GM12878 (cell line): ENCODE measurements around the gene GUCA2A. TPM values are rescaled to one million over a fixed set of nuclear protein-coding genes. Genes with fewer than 3 reads are reported as not detected.

Source experiments
- ATAC-seq: fragments of 200-7000 bp; cut with Tn5 transposase; 3 replicates; pipeline ENCODE4 v1.9.1; 2020; ENCODE audit warnings: mild to moderate bottlenecking, moderate library complexity
- BruUV-seq: library from RNA; stranded (reverse); fragments of 400-500 nt; replicated peaks from 2 replicates; lab custom pipeline; 2021; lab: Mats Ljungman, UMichigan
- CTCF ChIA-PET: fragments of 300-600 bp; sonication (Branson Sonifier 250); formaldehyde crosslinking; extraction: SDS; loops from one replicate; lab custom pipeline; 2021; ENCODE audit warnings: inconsistent platforms; lab: Yijun Ruan, JAX
- POLR2A ChIA-PET: fragments of 350-600 bp; formaldehyde crosslinking; extraction: SDS; loops from one replicate; lab custom pipeline; 2021; ENCODE audit warnings: inconsistent platforms; lab: Charles Lee
- RAD21 ChIA-PET: fragments of 300-600 bp; sonication (Branson Sonifier 250); formaldehyde crosslinking; loops from one replicate; lab custom pipeline; 2023; ENCODE audit warnings: antibody characterized with exemption; ENCODE audit not compliant: unreplicated experiment; lab: Charles Lee
- SMC1A ChIA-PET: fragments of 300-600 bp; sonication (Branson Sonifier 250); formaldehyde crosslinking; loops from one replicate; lab custom pipeline; 2023; ENCODE audit not compliant: unreplicated experiment, uncharacterized antibody; lab: Charles Lee
- DNase-seq: peaks from one replicate; pipeline ENCODE4 v3.0.0-alpha.2; 2011; ENCODE audit warnings: low read depth, low spot score
- FAIRE-seq: peaks from 3 replicates; lab custom pipeline; 2011; peaks lifted over from hg19 to GRCh38; lab: Jason Lieb, UNC
- H2AFZ ChIP-seq: 2 replicates; pipeline ENCODE4 v1.6.0; 2011; ENCODE audit warnings: low read depth, low read length, control low read depth; ENCODE audit not compliant: control insufficient read depth
- H3K27ac ChIP-seq: 2 replicates; pipeline ENCODE4 v1.5.1; 2011; ENCODE audit warnings: control low read depth; ENCODE audit not compliant: control insufficient read depth, insufficient read depth
- H3K27me3 ChIP-seq, 2 experiments: replicated peaks in 1 of 2; 2 replicates each; pipeline versions ENCODE4 v1.6.0 to v1.6.1; 2011; ENCODE audit warnings: low read length in 1 of 2; ENCODE audit not compliant: control insufficient read depth in 2 of 2, insufficient read depth in 2 of 2
- H3K36me3 ChIP-seq, 2 experiments: 2 replicates each; pipeline ENCODE4 v1.5.1; 2011; ENCODE audit warnings: low read length in 1 of 2; ENCODE audit not compliant: control insufficient read depth in 2 of 2, insufficient read depth in 2 of 2
- H3K4me1 ChIP-seq: 2 replicates; pipeline ENCODE4 v1.6.1; 2011; ENCODE audit warnings: mild to moderate bottlenecking, low read length, moderate library complexity, mixed read lengths; ENCODE audit not compliant: control insufficient read depth, insufficient read depth
- H3K4me2 ChIP-seq: 2 replicates; pipeline ENCODE4 v1.6.0; 2011; ENCODE audit warnings: control low read depth; ENCODE audit not compliant: control insufficient read depth, insufficient read depth
- H3K4me3 ChIP-seq: fragments of 200-600 bp; sonication (generic); 2 replicates; pipeline ENCODE4 v1.5.1; 2016
- H3K79me2 ChIP-seq: 2 replicates; pipeline ENCODE4 v1.6.0; 2011; ENCODE audit warnings: low read length; ENCODE audit not compliant: control insufficient read depth, insufficient read depth
- H3K9ac ChIP-seq: 2 replicates; pipeline ENCODE4 v1.8.0; 2011; ENCODE audit warnings: low read length, control low read depth, mixed read lengths; ENCODE audit not compliant: control insufficient read depth, insufficient read depth
- H3K9me3 ChIP-seq: replicated peaks from 3 replicates; pipeline ENCODE4 v1.5.1; 2011; ENCODE audit warnings: mild to moderate bottlenecking, low read length; ENCODE audit not compliant: control insufficient read depth, insufficient read depth
- H4K20me1 ChIP-seq: 2 replicates; pipeline ENCODE4 v1.6.0; 2011; ENCODE audit not compliant: control insufficient read depth, insufficient read depth
- ASH2L ChIP-seq: fragments of 300-600, 200-600 bp; sonication (generic); IDR thresholded peaks from 2 replicates; pipeline ENCODE4 v1.6.1; 2017; ENCODE audit warnings: low read depth, mild to moderate bottlenecking, borderline replicate concordance
- CBX3 ChIP-seq: fragments of 200-600 bp; sonication (generic); IDR thresholded peaks from 2 replicates; pipeline ENCODE4 v1.6.1; 2016; ENCODE audit warnings: low read depth, borderline replicate concordance
- EED ChIP-seq: sonication (generic); IDR thresholded peaks from 2 replicates; pipeline ENCODE4 v1.6.1; 2016; ENCODE audit warnings: antibody characterized with exemption, low read depth
- IRF4 ChIP-seq: IDR thresholded peaks from 2 replicates; pipeline ENCODE4 v1.6.1; 2011; ENCODE audit warnings: low read depth, low read length
- MEF2B ChIP-seq: fragments of 450-650 bp; IDR thresholded peaks from 2 replicates; pipeline ENCODE4 v1.6.1; 2018; ENCODE audit warnings: mild to moderate bottlenecking, moderate library complexity; ENCODE audit not compliant: partially characterized antibody, poor library complexity, severe bottlenecking
- NFYB ChIP-seq: IDR thresholded peaks from 2 replicates; pipeline ENCODE4 v1.6.1; 2011; ENCODE audit warnings: low read depth, mild to moderate bottlenecking, low read length, improper control_type of control experiment, moderate library complexity; ENCODE audit not compliant: insufficient read depth
- RAD21 ChIP-seq: IDR thresholded peaks from 2 replicates; pipeline ENCODE4 v1.6.1; 2011; ENCODE audit warnings: mild to moderate bottlenecking, low read depth, low read length, moderate library complexity; ENCODE audit not compliant: insufficient read depth
- SMC3 ChIP-seq: IDR thresholded peaks from 2 replicates; pipeline ENCODE4 v1.6.1; 2011; ENCODE audit warnings: low read length, improper control_type of control experiment, borderline replicate concordance
- SUZ12 ChIP-seq: fragments of 200-600 bp; sonication (generic); IDR thresholded peaks from one replicate; pipeline ENCODE4 v1.6.1; 2018; ENCODE audit warnings: antibody characterized with exemption, mild to moderate bottlenecking; ENCODE audit not compliant: unreplicated experiment
- TAF1 ChIP-seq: IDR thresholded peaks from 2 replicates; pipeline ENCODE4 v1.6.1; 2011; ENCODE audit warnings: mild to moderate bottlenecking, low read depth, low read length, borderline replicate concordance
- TCF7 ChIP-seq: IDR thresholded peaks from 2 replicates; pipeline ENCODE4 v1.6.1; 2014; ENCODE audit warnings: antibody characterized with exemption, borderline replicate concordance
- YY1 ChIP-seq: IDR thresholded peaks from 2 replicates; pipeline ENCODE4 v1.6.1; 2011; ENCODE audit warnings: low read depth, mild to moderate bottlenecking, low read length
- WGBS: methylation state at CpG from one replicate; pipeline ENCODE4 v1.1.6; 2016; ENCODE audit warnings: low lambda C conversion rate; ENCODE audit not compliant: insufficient replicate concordance, insufficient coverage; ENCODE audit errors: missing lambda C conversion rate; 5-methylcytosine and 5-hydroxymethylcytosine counted together
- in situ Hi-C: fragments of 300-500 bp; cut with MboI; formaldehyde crosslinking; loops from 9 replicates; pipeline ENCODE4 v1.14.3; 2018; ENCODE audit warnings: mixed read lengths
- intact Hi-C: fragments of 100-400 bp; cut with micrococcal nuclease; formaldehyde crosslinking; loops from one replicate; pipeline ENCODE4 v1.14.2; 2022; ENCODE audit not compliant: unreplicated experiment
- polyA plus RNA-seq, 11 experiments: library from polyadenylated mRNA; depleted of rRNA in 4 of 11; unstranded in 6 of 11; stranded (reverse) in 5 of 11; fragments of >200 nt; fragmentation: Nextera tagmentation in 4 of 11; fragmentation: Illumina TruSeq in 1 of 11; extraction: Ambion mirVana in 4 of 11; extraction: Trizol in 1 of 11; gene quantifications; 1 replicate in 1 of 11; 2 replicates in 10 of 11; pipeline versions ENCODE4 v1.2.1 to v1.2.3, GENCODE V29; 2011 to 2016; ENCODE audit warnings: inconsistent platforms in 2 of 11, missing spikeins in 2 of 11, low read depth in 1 of 11
- total RNA-seq, 4 experiments: library from RNA; depleted of rRNA in 3 of 4; stranded (reverse); fragments of >200 nt in 3 of 4; fragmentation: Illumina TruSeq in 1 of 4; extraction: Trizol in 1 of 4; gene quantifications; 2 replicates each; pipeline versions ENCODE4 v1.2.1 to v1.2.3, GENCODE V29; 2013 to 2021
- TF ChIP-seq, protein P1 (sequence below): IDR thresholded peaks from 2 replicates; pipeline ENCODE4 v1.6.1; 2012; ENCODE audit warnings: mild to moderate bottlenecking, low read depth, low read length
- TF ChIP-seq, protein P2 (sequence below), 3 experiments: IDR thresholded peaks in 2 of 3; conservative IDR thresholded peaks in 1 of 3; 2 replicates each; pipeline ENCODE4 v1.5.1; 2011; ENCODE audit warnings: low read depth in 3 of 3, low read length in 3 of 3, mild to moderate bottlenecking in 3 of 3, control low read depth in 2 of 3, moderate library complexity in 2 of 3, inconsistent platforms in 1 of 3, mixed read lengths in 1 of 3; ENCODE audit not compliant: control insufficient read depth in 2 of 3, insufficient read depth in 1 of 3; ENCODE audit errors: extremely low read depth in 1 of 3
- TF ChIP-seq, protein P3 (sequence below): IDR thresholded peaks from 2 replicates; pipeline ENCODE4 v1.6.1; 2012; ENCODE audit warnings: low read depth, low read length, improper control_type of control experiment

Gene GUCA2A
- total and polyA plus RNA-seq, 10 of the 15 experiments (the other 5 are each of a cell fraction or from before 2014, with no cell fraction given) = not detected

DNA sequence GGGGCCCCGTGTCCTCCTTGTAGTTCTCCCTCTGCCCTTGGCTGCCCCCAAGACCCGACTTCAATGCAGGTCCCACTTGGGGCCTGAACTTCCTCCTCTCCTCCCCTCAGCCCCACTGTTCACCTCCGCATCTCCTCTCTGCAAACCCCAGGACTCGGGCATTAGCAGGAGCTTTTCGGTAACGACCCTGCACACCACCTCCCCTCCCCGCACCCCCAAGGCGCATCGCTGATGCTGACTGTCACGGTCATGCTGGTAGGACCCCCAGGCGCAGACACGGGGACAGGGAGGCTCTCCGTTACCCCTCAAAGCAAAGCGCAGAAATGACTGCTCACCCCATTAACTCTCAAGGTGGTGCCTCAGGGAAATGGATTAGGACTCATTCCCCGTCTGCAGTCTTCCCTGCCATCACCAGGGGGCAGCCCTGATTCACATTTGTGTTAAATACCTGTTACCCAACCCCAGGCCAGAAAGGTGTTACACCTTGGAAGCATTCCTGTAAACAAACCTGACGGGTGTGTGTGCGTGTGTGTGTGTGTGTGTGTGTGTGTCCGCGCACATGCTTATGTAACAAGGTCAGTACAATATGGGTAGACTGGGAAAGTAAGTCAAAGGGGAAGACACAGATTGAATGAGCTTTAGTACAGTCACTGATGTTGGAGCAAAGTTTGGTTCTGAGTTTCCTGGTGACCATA lies 17.8 kb downstream of the GUCA2A start:
- Histone ChIP-seq H3K9me3 (no peaks in the 10 kb centered on the region), H2AFZ (no peak overlapping the region), H3K4me1 (no peaks in the 10 kb centered on the region), H3K4me2 (no peak overlapping the region), H3K36me3 (no peaks in the 10 kb centered on the region), H3K4me3 (no peak overlapping the region), H3K9ac (no peak overlapping the region), H3K27me3 (no peaks in the 10 kb centered on the region), H4K20me1 (peaks cover 2% of the 10 kb centered on the region; the same call in 1 of the 2 replicates), H3K79me2 (no peaks in the 10 kb centered on the region), H3K27ac (no peak overlapping the region)
- FAIRE-seq (peak; percentile 96), DNase-seq (no peak), ATAC-seq (peak; percentile 93)
- no TSS peak for BruUV-seq
- TF ChIP-seq, protein P1, sequence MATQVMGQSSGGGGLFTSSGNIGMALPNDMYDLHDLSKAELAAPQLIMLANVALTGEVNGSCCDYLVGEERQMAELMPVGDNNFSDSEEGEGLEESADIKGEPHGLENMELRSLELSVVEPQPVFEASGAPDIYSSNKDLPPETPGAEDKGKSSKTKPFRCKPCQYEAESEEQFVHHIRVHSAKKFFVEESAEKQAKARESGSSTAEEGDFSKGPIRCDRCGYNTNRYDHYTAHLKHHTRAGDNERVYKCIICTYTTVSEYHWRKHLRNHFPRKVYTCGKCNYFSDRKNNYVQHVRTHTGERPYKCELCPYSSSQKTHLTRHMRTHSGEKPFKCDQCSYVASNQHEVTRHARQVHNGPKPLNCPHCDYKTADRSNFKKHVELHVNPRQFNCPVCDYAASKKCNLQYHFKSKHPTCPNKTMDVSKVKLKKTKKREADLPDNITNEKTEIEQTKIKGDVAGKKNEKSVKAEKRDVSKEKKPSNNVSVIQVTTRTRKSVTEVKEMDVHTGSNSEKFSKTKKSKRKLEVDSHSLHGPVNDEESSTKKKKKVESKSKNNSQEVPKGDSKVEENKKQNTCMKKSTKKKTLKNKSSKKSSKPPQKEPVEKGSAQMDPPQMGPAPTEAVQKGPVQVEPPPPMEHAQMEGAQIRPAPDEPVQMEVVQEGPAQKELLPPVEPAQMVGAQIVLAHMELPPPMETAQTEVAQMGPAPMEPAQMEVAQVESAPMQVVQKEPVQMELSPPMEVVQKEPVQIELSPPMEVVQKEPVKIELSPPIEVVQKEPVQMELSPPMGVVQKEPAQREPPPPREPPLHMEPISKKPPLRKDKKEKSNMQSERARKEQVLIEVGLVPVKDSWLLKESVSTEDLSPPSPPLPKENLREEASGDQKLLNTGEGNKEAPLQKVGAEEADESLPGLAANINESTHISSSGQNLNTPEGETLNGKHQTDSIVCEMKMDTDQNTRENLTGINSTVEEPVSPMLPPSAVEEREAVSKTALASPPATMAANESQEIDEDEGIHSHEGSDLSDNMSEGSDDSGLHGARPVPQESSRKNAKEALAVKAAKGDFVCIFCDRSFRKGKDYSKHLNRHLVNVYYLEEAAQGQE = no peak
- TF ChIP-seq RAD21 (peak; percentile 89), MEF2B (no peak), SUZ12 (no peak), TCF7 (no peak), EED (no peak), YY1 (peak; percentile 65), ASH2L (no peak), CBX3 (no peak), TAF1 (no peak), SMC3 (peak; percentile 77), IRF4 (0 out of 2 replicates have a peak, but pooled peaks have one; percentile 10), NFYB (no peak)
- TF ChIP-seq, protein P2, sequence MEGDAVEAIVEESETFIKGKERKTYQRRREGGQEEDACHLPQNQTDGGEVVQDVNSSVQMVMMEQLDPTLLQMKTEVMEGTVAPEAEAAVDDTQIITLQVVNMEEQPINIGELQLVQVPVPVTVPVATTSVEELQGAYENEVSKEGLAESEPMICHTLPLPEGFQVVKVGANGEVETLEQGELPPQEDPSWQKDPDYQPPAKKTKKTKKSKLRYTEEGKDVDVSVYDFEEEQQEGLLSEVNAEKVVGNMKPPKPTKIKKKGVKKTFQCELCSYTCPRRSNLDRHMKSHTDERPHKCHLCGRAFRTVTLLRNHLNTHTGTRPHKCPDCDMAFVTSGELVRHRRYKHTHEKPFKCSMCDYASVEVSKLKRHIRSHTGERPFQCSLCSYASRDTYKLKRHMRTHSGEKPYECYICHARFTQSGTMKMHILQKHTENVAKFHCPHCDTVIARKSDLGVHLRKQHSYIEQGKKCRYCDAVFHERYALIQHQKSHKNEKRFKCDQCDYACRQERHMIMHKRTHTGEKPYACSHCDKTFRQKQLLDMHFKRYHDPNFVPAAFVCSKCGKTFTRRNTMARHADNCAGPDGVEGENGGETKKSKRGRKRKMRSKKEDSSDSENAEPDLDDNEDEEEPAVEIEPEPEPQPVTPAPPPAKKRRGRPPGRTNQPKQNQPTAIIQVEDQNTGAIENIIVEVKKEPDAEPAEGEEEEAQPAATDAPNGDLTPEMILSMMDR (IDR thresholded peaks at IDR 0.05 in 2 of 3, conservative IDR thresholded peaks at IDR 0.05 in 1 of 3; ENCODE audit: control insufficient read depth in 2 of 3, extremely low read depth in 1 of 3, insufficient read depth in 1 of 3, low read depth in 3 of 3, low read length in 3 of 3) = peak; percentile 84 to 87 (median 85)
- TF ChIP-seq, protein P3, sequence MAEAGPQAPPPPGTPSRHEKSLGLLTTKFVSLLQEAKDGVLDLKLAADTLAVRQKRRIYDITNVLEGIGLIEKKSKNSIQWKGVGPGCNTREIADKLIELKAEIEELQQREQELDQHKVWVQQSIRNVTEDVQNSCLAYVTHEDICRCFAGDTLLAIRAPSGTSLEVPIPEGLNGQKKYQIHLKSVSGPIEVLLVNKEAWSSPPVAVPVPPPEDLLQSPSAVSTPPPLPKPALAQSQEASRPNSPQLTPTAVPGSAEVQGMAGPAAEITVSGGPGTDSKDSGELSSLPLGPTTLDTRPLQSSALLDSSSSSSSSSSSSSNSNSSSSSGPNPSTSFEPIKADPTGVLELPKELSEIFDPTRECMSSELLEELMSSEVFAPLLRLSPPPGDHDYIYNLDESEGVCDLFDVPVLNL = no peak
- ChIA-PET CTCF (interaction anchor here (0.6 to 1.7 kb wide), 12 partner anchors 9 to 867 kb away, joined by 3 to 17 read pairs (median 3); no protein-coding TSS in a partner anchor), SMC1A (interaction anchor here (0.6 to 1.4 kb wide), 6 partner anchors 11 to 335 kb away, joined by 3 to 9 read pairs (median 4); no protein-coding TSS in a partner anchor), RAD21 (interaction anchor here (0.6 to 1.7 kb wide), 2 partner anchors 27 to 628 kb away, joined by 3 to 8 read pairs; no protein-coding TSS in a partner anchor), POLR2A (no interaction called here)
- in situ Hi-C loops = no loop called here
- intact Hi-C loops = loop anchor here (2.0 to 10.0 kb wide), 3 partner anchors 26 to 572 kb away; no protein-coding TSS in a partner anchor
- WGBS = 12% methylated on average over 15 of the region's 19 CpGs
